Measurements from ENCODE around the gene SUN5. TPM values are rescaled to one million over a fixed set of nuclear protein-coding genes. Genes with fewer than 3 reads are reported as not detected.
"Not testable (repeated sequence)": the region's sequence is repeated elsewhere in the genome, so short reads cannot be mapped to it uniquely, and the experiment has no call there.

Gene SUN5, protein sequence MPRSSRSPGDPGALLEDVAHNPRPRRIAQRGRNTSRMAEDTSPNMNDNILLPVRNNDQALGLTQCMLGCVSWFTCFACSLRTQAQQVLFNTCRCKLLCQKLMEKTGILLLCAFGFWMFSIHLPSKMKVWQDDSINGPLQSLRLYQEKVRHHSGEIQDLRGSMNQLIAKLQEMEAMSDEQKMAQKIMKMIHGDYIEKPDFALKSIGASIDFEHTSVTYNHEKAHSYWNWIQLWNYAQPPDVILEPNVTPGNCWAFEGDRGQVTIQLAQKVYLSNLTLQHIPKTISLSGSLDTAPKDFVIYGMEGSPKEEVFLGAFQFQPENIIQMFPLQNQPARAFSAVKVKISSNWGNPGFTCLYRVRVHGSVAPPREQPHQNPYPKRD
- total RNA-seq, result not detected
- long read RNA-seq, result 0 reads

DNA sequence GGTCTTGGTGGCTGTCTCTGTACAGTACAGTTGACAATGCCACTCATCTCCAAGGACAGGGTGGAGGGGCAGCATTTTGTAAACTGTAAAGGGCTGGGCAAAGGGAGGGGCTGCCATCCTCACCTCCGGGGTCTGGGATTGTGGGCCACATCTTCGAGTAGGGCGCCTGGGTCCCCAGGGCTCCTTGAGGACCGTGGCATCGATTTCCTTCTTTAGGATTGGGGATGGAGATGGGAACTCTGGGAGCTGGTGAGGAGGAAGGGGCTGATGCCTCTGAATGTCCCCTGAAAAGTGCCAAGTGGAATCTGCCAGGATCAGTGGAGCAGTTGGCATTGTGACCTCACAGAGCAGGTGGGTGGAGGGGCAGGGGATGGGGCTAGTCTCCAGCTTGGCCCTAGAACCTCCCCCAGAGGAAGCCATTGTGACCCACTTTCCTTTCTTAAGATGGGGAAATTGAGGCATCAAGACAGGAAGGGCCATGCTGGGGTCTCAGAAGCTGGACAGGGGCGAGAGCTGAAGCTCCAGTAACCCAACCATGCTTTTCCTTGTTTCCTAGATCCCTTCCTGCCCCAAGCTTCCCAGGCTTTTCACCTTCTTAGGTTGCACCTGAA lies at the start of gene SUN5:
Gene SUN5 (minus strand): TSS at position 293 of the 611 bp plus-strand sequence. CDS start 93 bp downstream, at position 200.
- ATAC-seq (no peak), DNase-seq (no peak)
- peaks cover 0 to 8% (median 0%) of the 10 kb centered on the region in 4 donors for H3K4me1 ChIP-seq
- WGBS (ENCODE audit: insufficient coverage, low coverage, low lambda C conversion rate, missing lambda C conversion rate), result 58% methylated on average over 4 of the region's 6 CpGs
- intact Hi-C loops (cut with DNase I), result no loop called here
- TF ChIP-seq, protein P1, sequence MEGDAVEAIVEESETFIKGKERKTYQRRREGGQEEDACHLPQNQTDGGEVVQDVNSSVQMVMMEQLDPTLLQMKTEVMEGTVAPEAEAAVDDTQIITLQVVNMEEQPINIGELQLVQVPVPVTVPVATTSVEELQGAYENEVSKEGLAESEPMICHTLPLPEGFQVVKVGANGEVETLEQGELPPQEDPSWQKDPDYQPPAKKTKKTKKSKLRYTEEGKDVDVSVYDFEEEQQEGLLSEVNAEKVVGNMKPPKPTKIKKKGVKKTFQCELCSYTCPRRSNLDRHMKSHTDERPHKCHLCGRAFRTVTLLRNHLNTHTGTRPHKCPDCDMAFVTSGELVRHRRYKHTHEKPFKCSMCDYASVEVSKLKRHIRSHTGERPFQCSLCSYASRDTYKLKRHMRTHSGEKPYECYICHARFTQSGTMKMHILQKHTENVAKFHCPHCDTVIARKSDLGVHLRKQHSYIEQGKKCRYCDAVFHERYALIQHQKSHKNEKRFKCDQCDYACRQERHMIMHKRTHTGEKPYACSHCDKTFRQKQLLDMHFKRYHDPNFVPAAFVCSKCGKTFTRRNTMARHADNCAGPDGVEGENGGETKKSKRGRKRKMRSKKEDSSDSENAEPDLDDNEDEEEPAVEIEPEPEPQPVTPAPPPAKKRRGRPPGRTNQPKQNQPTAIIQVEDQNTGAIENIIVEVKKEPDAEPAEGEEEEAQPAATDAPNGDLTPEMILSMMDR (IDR thresholded peaks at IDR 0.05), result no peak
- TF ChIP-seq POLR2A (IDR thresholded peaks at IDR 0.05), result no peak
- H3K9me3 ChIP-seq, result no peaks in the 10 kb centered on the region
- H3K4me3 ChIP-seq, result no peak within 1 kb of the TSS
- no peaks in the 10 kb centered on the region for H3K27me3 ChIP-seq
- H3K27ac ChIP-seq, result no peak within 1 kb of the TSS
- no peaks in the 10 kb centered on the region for H3K36me3 ChIP-seq

- H3K4me3 ChIP-seq, result no peak within 1 kb of the TSS
- ATAC-seq, result no peak
- WGBS (ENCODE audit: insufficient coverage, low coverage, low lambda C conversion rate, missing lambda C conversion rate), result 80% methylated on average over 6 of the region's 25 CpGs
- H3K9me3 ChIP-seq, result no peaks in the 10 kb centered on the region
- intact Hi-C loops (cut with DNase I), result no loop called here
- no peak within 1 kb of the TSS for H3K27ac ChIP-seq
- DNase-seq, result no peak
- no peaks in the 10 kb centered on the region for H3K36me3 ChIP-seq
- TF ChIP-seq, protein P1 (IDR thresholded peaks at IDR 0.05), result no peak
- TF ChIP-seq POLR2A (IDR thresholded peaks at IDR 0.05), result no peak
- H3K27me3 ChIP-seq, result no peaks in the 10 kb centered on the region
- no peaks in the 10 kb centered on the region for H3K4me1 ChIP-seq
These were observed 49.3 kb upstream of the SUN5 start, which contains the start of gene BPIFB3 for GRCh38 chr20:33053291-33054106. Gene BPIFB3 (plus strand): TSS chr20:33053903. CDS start chr20:33055436, 1,533 bp downstream.

GRCh38 chr20:33051333-33051732 lies 47.1 kb upstream of the SUN5 start:
- no peak overlapping the region for H3K4me3 ChIP-seq
- no peaks in the 10 kb centered on the region for H3K9me3 ChIP-seq
- intact Hi-C loops (cut with DNase I), result no loop called here
- no peak overlapping the region for H3K27ac ChIP-seq
- TF ChIP-seq, protein P1 (IDR thresholded peaks at IDR 0.05), result no peak
- no peak for TF ChIP-seq POLR2A (IDR thresholded peaks at IDR 0.05)
- 63% methylated on average over 4 of the region's 4 CpGs for WGBS (ENCODE audit: insufficient coverage, low coverage, low lambda C conversion rate, missing lambda C conversion rate)
- no peaks in the 10 kb centered on the region for H3K36me3 ChIP-seq
- H3K27me3 ChIP-seq, result no peaks in the 10 kb centered on the region
- H3K4me1 ChIP-seq, result no peaks in the 10 kb centered on the region
- DNase-seq (no peak), ATAC-seq (no peak)

DNA sequence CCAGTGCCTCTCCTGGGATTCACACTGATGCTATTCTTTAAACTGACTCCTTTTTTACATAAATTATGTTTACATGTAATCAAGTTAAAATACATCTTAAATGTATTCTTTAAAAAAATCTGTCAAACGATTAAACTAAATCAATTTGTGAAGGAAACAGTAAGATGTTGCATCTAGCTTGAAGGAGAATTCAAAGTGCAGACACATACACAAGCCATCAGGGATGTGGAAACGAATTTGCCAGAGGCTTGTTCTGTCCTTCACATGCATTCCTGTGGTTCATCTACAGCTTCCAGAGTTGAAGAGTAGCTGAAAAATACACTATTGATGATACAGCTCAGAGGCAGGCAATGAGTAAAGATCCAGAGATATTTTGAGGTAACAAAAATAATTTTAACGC lies 42.2 kb upstream of the SUN5 start:
- H3K4me3 ChIP-seq, result no peak overlapping the region
- TF ChIP-seq POLR2A (IDR thresholded peaks at IDR 0.05), result no peak
- TF ChIP-seq, protein P1 (IDR thresholded peaks at IDR 0.05), result no peak
- intact Hi-C loops (cut with DNase I), result no loop called here
- H3K27me3 ChIP-seq, result no peaks in the 10 kb centered on the region
- H3K9me3 ChIP-seq, result no peaks in the 10 kb centered on the region
- DNase-seq, result no peak
- H3K27ac ChIP-seq, result no peak overlapping the region
- H3K36me3 ChIP-seq, result no peaks in the 10 kb centered on the region
- no peaks in the 10 kb centered on the region for H3K4me1 ChIP-seq
- no peak for ATAC-seq
- WGBS (ENCODE audit: insufficient coverage, low coverage, low lambda C conversion rate, missing lambda C conversion rate), result 56% methylated on average over 3 of the region's 3 CpGs

DNA sequence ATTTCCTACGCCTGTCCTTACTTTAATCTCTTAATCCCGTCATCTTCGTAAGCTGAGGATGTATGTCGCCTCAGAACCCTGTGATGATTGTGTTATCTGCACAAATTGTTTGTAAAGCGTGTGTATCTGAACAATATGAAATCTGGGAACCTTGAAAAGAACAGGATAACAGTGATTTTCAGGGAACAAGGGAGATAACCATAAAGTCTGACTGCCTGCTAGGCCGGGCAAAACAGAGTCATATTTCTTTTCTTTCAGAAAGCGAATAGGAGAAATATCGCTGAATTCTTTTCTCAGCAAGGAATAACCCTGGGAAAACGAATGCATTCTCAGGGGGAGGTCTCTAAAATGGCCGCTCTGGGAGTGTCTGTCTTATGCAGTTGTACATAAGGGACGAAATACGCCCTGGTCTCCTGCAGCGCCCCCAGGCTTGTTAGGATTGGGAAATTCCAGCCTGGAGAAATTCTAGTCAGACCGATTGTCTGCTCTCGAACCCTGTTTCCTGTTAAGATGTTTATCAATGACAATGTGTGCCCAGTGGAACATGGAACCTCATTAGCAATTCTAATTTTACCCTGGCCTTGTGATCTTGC lies 41.0 kb upstream of the SUN5 start:
- H3K27me3 ChIP-seq; ATAC-seq; H3K9me3 ChIP-seq; intact Hi-C loops (cut with DNase I); H3K4me1 ChIP-seq; H3K27ac ChIP-seq; DNase-seq; H3K36me3 ChIP-seq; H3K4me3 ChIP-seq: not testable (repeated sequence)
- 72% methylated on average over 13 of the region's 15 CpGs for WGBS (ENCODE audit: insufficient coverage, low coverage, low lambda C conversion rate, missing lambda C conversion rate)
